Measurements from ENCODE around the gene SPINK6. TPM values are rescaled to one million over a fixed set of nuclear protein-coding genes. Genes with fewer than 3 reads are reported as not detected.

The SPINK6 gene
- polyA plus RNA-seq, 1 donor (not counting 4 experiments of a cell fraction or from before 2014, with no cell fraction given): 35.5 TPM

DNA sequence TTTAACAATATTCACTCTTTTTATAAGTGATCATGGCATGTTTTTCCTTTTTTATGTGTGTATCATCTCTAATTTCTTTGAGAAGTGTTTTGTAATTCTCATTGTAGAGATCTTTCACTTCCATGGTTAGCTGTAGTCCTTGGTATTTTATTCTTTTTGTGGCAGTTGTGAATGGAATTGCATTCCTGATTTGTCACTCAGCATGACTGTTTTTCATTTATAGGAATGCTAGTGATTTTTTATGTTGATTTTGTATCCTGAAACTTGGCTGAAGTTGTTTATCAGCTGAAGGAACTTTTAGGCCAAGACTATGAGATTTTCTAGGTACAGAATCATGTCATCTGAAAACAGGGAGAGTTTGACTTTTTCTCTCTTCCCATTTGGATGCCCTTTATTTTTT, 52.6 kb downstream of the SPINK6 start:
- Histone ChIP-seq H2AFZ (ENCODE audit: control insufficient read depth, low read length) (no peak overlapping the region), H4K20me1 (ENCODE audit: control insufficient read depth, extremely low read depth, insufficient read depth, low read length) (no peaks in the 10 kb centered on the region), H3K9me3 (ENCODE audit: control insufficient read depth, low read depth, low read length) (peaks cover 2% of the 10 kb centered on the region), H3K27me3 (ENCODE audit: control insufficient read depth, extremely low read depth, insufficient read depth, low read length) (no peaks in the 10 kb centered on the region), H3K4me2 (ENCODE audit: control insufficient read depth, extremely low read depth, insufficient read depth, low read depth, low read length) (no peak overlapping the region), H3K4me3 (ENCODE audit: control insufficient read depth in 2 of 3, extremely low read depth in 1 of 3, insufficient read depth in 2 of 3, low read depth in 1 of 3, low read length in 3 of 3) (no peak overlapping the region), H3K27ac (ENCODE audit: control insufficient read depth, insufficient read depth, low read length) (no peak overlapping the region), H3K9ac (ENCODE audit: control insufficient read depth, extremely low read depth, insufficient read depth, low read length) (no peak overlapping the region), H3K9me1 (ENCODE audit: control insufficient read depth, extremely low read depth, insufficient read depth, low read length) (no peaks in the 10 kb centered on the region), H3K4me1 (ENCODE audit: control insufficient read depth, extremely low read depth, insufficient read depth, low read length) (no peaks in the 10 kb centered on the region), H3K36me3 (ENCODE audit: control insufficient read depth in 2 of 2, extremely low read depth in 1 of 2, insufficient read depth in 2 of 2, low read length in 2 of 2) (no peaks in the 10 kb centered on the region), H3K79me2 (ENCODE audit: control insufficient read depth, insufficient read depth, low read length) (no peaks in the 10 kb centered on the region)
- FAIRE-seq: no peak
- dilution Hi-C loops (cut with MboI; ENCODE audit: extremely low pct_ligation_motif_present, low sequenced_read_pairs): no loop called here
- TF ChIP-seq EZH2 (IDR thresholded peaks at IDR 0.05; ENCODE audit: low read length): no peak
- TF ChIP-seq, protein P1, sequence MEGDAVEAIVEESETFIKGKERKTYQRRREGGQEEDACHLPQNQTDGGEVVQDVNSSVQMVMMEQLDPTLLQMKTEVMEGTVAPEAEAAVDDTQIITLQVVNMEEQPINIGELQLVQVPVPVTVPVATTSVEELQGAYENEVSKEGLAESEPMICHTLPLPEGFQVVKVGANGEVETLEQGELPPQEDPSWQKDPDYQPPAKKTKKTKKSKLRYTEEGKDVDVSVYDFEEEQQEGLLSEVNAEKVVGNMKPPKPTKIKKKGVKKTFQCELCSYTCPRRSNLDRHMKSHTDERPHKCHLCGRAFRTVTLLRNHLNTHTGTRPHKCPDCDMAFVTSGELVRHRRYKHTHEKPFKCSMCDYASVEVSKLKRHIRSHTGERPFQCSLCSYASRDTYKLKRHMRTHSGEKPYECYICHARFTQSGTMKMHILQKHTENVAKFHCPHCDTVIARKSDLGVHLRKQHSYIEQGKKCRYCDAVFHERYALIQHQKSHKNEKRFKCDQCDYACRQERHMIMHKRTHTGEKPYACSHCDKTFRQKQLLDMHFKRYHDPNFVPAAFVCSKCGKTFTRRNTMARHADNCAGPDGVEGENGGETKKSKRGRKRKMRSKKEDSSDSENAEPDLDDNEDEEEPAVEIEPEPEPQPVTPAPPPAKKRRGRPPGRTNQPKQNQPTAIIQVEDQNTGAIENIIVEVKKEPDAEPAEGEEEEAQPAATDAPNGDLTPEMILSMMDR (optimal IDR thresholded peaks at IDR 0.05 in 1 of 3, IDR thresholded peaks at IDR 0.05 in 1 of 3, conservative IDR thresholded peaks at IDR 0.05 in 1 of 3; ENCODE audit: extremely low read depth in 1 of 3, insufficient read depth in 2 of 3, low read length in 3 of 3): no peak
- DNase-seq (ENCODE audit: low read depth, low spot score): no peak

DNA sequence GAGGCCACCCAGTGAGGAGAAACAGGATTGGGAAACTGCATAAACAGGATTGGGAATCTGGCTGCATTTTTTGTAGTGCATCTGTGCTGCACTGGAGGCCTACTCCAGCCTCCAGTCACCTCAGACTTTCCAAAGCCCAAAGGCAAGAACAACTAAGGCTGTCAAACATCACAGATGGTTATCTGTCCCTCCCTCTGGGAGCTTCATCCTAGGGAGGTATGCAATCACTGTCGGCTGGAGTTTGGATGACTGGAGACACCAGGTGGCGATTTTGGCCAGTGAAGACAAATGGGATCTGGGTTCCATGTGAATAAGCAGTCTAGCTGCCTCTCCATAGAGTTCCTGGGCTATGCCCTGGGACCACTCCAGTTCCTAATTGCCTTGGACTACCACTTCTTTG, 56.4 kb downstream of the SPINK6 start:
- DNase-seq (ENCODE audit: low read depth, low spot score) (no peak), FAIRE-seq (no peak)
- H3K36me3 ChIP-seq (ENCODE audit: control insufficient read depth in 2 of 2, extremely low read depth in 1 of 2, insufficient read depth in 2 of 2, low read length in 2 of 2): no peaks in the 10 kb centered on the region
- H3K4me1 ChIP-seq (ENCODE audit: control insufficient read depth, extremely low read depth, insufficient read depth, low read length): no peaks in the 10 kb centered on the region
- no peaks in the 10 kb centered on the region for H3K9me1 ChIP-seq (ENCODE audit: control insufficient read depth, extremely low read depth, insufficient read depth, low read length)
- H3K9ac ChIP-seq (ENCODE audit: control insufficient read depth, extremely low read depth, insufficient read depth, low read length): no peak overlapping the region
- TF ChIP-seq, protein P1 (optimal IDR thresholded peaks at IDR 0.05 in 1 of 3, IDR thresholded peaks at IDR 0.05 in 1 of 3, conservative IDR thresholded peaks at IDR 0.05 in 1 of 3; ENCODE audit: extremely low read depth in 1 of 3, insufficient read depth in 2 of 3, low read length in 3 of 3): no peak
- no peak for TF ChIP-seq EZH2 (IDR thresholded peaks at IDR 0.05; ENCODE audit: low read length)
- dilution Hi-C loops (cut with MboI; ENCODE audit: extremely low pct_ligation_motif_present, low sequenced_read_pairs): no loop called here
- no peak overlapping the region for H3K4me3 ChIP-seq (ENCODE audit: control insufficient read depth in 2 of 3, extremely low read depth in 1 of 3, insufficient read depth in 2 of 3, low read depth in 1 of 3, low read length in 3 of 3)
- no peaks in the 10 kb centered on the region for H4K20me1 ChIP-seq (ENCODE audit: control insufficient read depth, extremely low read depth, insufficient read depth, low read length)
- no peak overlapping the region for H2AFZ ChIP-seq (ENCODE audit: control insufficient read depth, low read length)
- H3K4me2 ChIP-seq (ENCODE audit: control insufficient read depth, extremely low read depth, insufficient read depth, low read depth, low read length): no peak overlapping the region
- H3K27me3 ChIP-seq (ENCODE audit: control insufficient read depth, extremely low read depth, insufficient read depth, low read length): no peaks in the 10 kb centered on the region
- peaks cover 2% of the 10 kb centered on the region for H3K9me3 ChIP-seq (ENCODE audit: control insufficient read depth, low read depth, low read length)
- no peak overlapping the region for H3K27ac ChIP-seq (ENCODE audit: control insufficient read depth, insufficient read depth, low read length)
- no peaks in the 10 kb centered on the region for H3K79me2 ChIP-seq (ENCODE audit: control insufficient read depth, insufficient read depth, low read length)

Measured in keratinocyte (primary cell).